ENCODE data around the gene TCF4. TPM values are rescaled to one million over a fixed set of nuclear protein-coding genes. Genes with fewer than 3 reads are reported as not detected.
A peak's percentile ranks its signal among the peaks of the same experiment; 100 is the strongest.

Gene TCF4
- total RNA-seq, 1 donor from 2014 or later: 199 TPM

- Mint-ChIP-seq H3K36me3 (ENCODE audit: unreplicated experiment) (no peaks in the 10 kb centered on the region), H3K27ac (ENCODE audit: unreplicated experiment) (peak overlapping the region; percentile 65), H3K27me3 (ENCODE audit: unreplicated experiment) (peaks cover 3% of the 10 kb centered on the region), H3K4me3 (ENCODE audit: unreplicated experiment) (no peak overlapping the region), H3K4me1 (ENCODE audit: low read depth, unreplicated experiment) (peaks cover 31% of the 10 kb centered on the region), H3K9me3 (ENCODE audit: unreplicated experiment) (no peaks in the 10 kb centered on the region)
- DNase-seq: peak; percentile 36
- TF ChIP-seq, protein P1, sequence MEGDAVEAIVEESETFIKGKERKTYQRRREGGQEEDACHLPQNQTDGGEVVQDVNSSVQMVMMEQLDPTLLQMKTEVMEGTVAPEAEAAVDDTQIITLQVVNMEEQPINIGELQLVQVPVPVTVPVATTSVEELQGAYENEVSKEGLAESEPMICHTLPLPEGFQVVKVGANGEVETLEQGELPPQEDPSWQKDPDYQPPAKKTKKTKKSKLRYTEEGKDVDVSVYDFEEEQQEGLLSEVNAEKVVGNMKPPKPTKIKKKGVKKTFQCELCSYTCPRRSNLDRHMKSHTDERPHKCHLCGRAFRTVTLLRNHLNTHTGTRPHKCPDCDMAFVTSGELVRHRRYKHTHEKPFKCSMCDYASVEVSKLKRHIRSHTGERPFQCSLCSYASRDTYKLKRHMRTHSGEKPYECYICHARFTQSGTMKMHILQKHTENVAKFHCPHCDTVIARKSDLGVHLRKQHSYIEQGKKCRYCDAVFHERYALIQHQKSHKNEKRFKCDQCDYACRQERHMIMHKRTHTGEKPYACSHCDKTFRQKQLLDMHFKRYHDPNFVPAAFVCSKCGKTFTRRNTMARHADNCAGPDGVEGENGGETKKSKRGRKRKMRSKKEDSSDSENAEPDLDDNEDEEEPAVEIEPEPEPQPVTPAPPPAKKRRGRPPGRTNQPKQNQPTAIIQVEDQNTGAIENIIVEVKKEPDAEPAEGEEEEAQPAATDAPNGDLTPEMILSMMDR (IDR thresholded peaks at IDR 0.05; ENCODE audit: partially characterized antibody, unreplicated experiment): no peak
Observed at GRCh38 chr18:55346961-55347740, 240.8 kb downstream of the TCF4 start.

- Mint-ChIP-seq H3K9me3 (ENCODE audit: unreplicated experiment) (no peaks in the 10 kb centered on the region), H3K27me3 (ENCODE audit: unreplicated experiment) (peaks cover 2% of the 10 kb centered on the region), H3K36me3 (ENCODE audit: unreplicated experiment) (no peaks in the 10 kb centered on the region), H3K4me3 (ENCODE audit: unreplicated experiment) (no peak overlapping the region), H3K4me1 (ENCODE audit: low read depth, unreplicated experiment) (peaks cover 26% of the 10 kb centered on the region), H3K27ac (ENCODE audit: unreplicated experiment) (no peak overlapping the region)
- TF ChIP-seq, protein P1 (IDR thresholded peaks at IDR 0.05; ENCODE audit: partially characterized antibody, unreplicated experiment): no peak
- no peak for DNase-seq
Observed at GRCh38 chr18:55346387-55346786, 241.6 kb downstream of the TCF4 start.

GRCh38 chr18:55345103-55345950 is 242.7 kb downstream of the TCF4 start:
- Mint-ChIP-seq H3K36me3 (ENCODE audit: unreplicated experiment) (no peaks in the 10 kb centered on the region), H3K27me3 (ENCODE audit: unreplicated experiment) (no peaks in the 10 kb centered on the region), H3K9me3 (ENCODE audit: unreplicated experiment) (no peaks in the 10 kb centered on the region), H3K4me1 (ENCODE audit: low read depth, unreplicated experiment) (peaks cover 17% of the 10 kb centered on the region), H3K4me3 (ENCODE audit: unreplicated experiment) (no peak overlapping the region), H3K27ac (ENCODE audit: unreplicated experiment) (no peak overlapping the region)
- TF ChIP-seq, protein P1 (IDR thresholded peaks at IDR 0.05; ENCODE audit: partially characterized antibody, unreplicated experiment): no peak
- DNase-seq: no peak

- Mint-ChIP-seq H3K27ac (ENCODE audit: unreplicated experiment) (no peak overlapping the region), H3K27me3 (ENCODE audit: unreplicated experiment) (no peaks in the 10 kb centered on the region), H3K36me3 (ENCODE audit: unreplicated experiment) (no peaks in the 10 kb centered on the region), H3K4me1 (ENCODE audit: low read depth, unreplicated experiment) (peaks cover 25% of the 10 kb centered on the region), H3K4me3 (ENCODE audit: unreplicated experiment) (no peak overlapping the region), H3K9me3 (ENCODE audit: unreplicated experiment) (no peaks in the 10 kb centered on the region)
- TF ChIP-seq, protein P1 (IDR thresholded peaks at IDR 0.05; ENCODE audit: partially characterized antibody, unreplicated experiment): peak; percentile 62
- DNase-seq: no peak
Observed at GRCh38 chr18:55343396-55344073, 244.5 kb downstream of the TCF4 start.
